H1 (cell line): Measurements from ENCODE around the gene SHLD1. TPM values are rescaled to one million over a fixed set of nuclear protein-coding genes. Genes with fewer than 3 reads are reported as not detected.

Experiments used
- ASH2L ChIP-seq: fragments of 200-600, 300-600 bp; sonication (generic); IDR thresholded peaks from one replicate; pipeline ENCODE4 v1.7.1; 2017; ENCODE audit warnings: low read length
- BRCA1 ChIP-seq: IDR thresholded peaks from 2 replicates; pipeline ENCODE4 v1.6.1; 2012; ENCODE audit warnings: low read depth, low read length, improper control_type of control experiment
- CHD1 ChIP-seq: IDR thresholded peaks from 2 replicates; pipeline ENCODE4 v1.6.1; 2012; ENCODE audit warnings: low read depth, low read length, improper control_type of control experiment
- JUND ChIP-seq: IDR thresholded peaks from 2 replicates; pipeline ENCODE4 v1.6.1; 2011; ENCODE audit warnings: mild to moderate bottlenecking, improper control_type of control experiment, low read length
- SIX5 ChIP-seq: IDR thresholded peaks from 2 replicates; pipeline ENCODE4 v1.6.1; 2011; ENCODE audit warnings: mild to moderate bottlenecking, low read depth, low read length
- TAF7 ChIP-seq: optimal IDR thresholded peaks from 2 replicates; pipeline ENCODE3; 2011; ENCODE audit warnings: low read depth, mild to moderate bottlenecking, inconsistent platforms, low read length, moderate library complexity, borderline replicate concordance
- polyA plus RNA-seq, 7 experiments: library from polyadenylated mRNA; depleted of rRNA in 3 of 7; stranded (reverse) in 5 of 7; unstranded in 2 of 7; fragments of >200 nt in 5 of 7; fragments of 200-250 nt in 2 of 7; gene quantifications; 1 replicate in 5 of 7; 2 replicates in 1 of 7; 4 replicates in 1 of 7; pipeline versions ENCODE4 v1.2.1 to v1.2.3, GENCODE V29; 2011 to 2013; ENCODE audit warnings: missing spikeins in 2 of 7, mixed read lengths in 2 of 7
- total RNA-seq: library from RNA; stranded (reverse); fragmentation: NEBNext Ultra II Directional; extraction: Animal tissue kit (Norgen Biotek cat#: 25700); gene quantifications from 2 replicates; pipeline ENCODE4 v1.2.1, GENCODE V29; 2021

The SHLD1 gene
- total and polyA plus RNA-seq, 2 of the 8 experiments (the other 6 are each of a cell fraction or from before 2014, with no cell fraction given), result 4.2 to 6.5 TPM

DNA sequence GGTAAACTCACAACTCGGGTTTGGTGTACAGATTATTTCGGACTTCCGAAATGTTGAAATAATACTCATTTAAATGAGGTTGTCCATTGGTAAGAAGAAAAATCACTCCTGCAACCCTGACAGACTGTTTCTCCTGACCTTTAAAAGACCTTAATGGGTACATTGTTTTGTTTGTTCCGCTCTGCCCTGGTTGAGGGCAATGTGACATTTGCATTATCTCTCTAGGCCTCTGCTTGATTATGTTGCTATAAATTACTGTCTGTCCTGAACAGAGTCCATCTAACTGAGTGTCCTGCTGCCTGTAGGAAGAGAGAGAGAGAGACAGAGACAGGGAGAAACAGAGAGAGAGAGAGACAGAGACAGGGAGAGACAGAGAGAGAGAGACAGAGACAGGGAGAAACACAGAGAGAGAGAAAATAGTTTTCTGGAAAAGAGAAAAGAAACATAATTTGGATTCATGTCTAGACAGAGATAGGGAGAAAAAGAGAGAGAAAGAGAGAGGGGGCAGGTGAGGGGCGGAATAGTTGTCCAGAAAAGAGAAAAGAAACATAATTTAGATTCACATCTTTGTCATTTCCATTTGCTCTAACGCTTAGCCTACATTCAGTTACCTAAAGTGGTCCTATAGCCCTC lies 83.2 kb downstream of the SHLD1 start (continued):
- TF ChIP-seq BRCA1 (no peak), JUND (no peak), ASH2L (no peak), TAF7 (no peak), CHD1 (no peak), SIX5 (no peak)
